GM19035 (cell line): Measurements from ENCODE around the gene PIK3C2A.

Source experiments
- ATAC-seq: cut with Tn5 transposase; IDR thresholded peaks from one replicate; pipeline ENCODE4 v1.9.1; 2021; ENCODE audit not compliant: unreplicated experiment

PIK3C2A gene

GRCh38 chr11:17162376-17162775 lies 45.4 kb downstream of the PIK3C2A start:
- ATAC-seq: no peak

GRCh38 chr11:17161515-17161914 lies 46.3 kb downstream of the PIK3C2A start:
- no peak for ATAC-seq

GRCh38 chr11:17159441-17159840 lies 48.3 kb downstream of the PIK3C2A start:
- ATAC-seq: no peak
